ENCODE results near the gene SPINK8.

GRCh38 chr3:48270306-48270705, 63.2 kb downstream of the SPINK8 start:
- TF ChIP-seq, protein P1, sequence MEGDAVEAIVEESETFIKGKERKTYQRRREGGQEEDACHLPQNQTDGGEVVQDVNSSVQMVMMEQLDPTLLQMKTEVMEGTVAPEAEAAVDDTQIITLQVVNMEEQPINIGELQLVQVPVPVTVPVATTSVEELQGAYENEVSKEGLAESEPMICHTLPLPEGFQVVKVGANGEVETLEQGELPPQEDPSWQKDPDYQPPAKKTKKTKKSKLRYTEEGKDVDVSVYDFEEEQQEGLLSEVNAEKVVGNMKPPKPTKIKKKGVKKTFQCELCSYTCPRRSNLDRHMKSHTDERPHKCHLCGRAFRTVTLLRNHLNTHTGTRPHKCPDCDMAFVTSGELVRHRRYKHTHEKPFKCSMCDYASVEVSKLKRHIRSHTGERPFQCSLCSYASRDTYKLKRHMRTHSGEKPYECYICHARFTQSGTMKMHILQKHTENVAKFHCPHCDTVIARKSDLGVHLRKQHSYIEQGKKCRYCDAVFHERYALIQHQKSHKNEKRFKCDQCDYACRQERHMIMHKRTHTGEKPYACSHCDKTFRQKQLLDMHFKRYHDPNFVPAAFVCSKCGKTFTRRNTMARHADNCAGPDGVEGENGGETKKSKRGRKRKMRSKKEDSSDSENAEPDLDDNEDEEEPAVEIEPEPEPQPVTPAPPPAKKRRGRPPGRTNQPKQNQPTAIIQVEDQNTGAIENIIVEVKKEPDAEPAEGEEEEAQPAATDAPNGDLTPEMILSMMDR (IDR thresholded peaks at IDR 0.05 in 2 of 3, conservative IDR thresholded peaks at IDR 0.05 in 1 of 3; ENCODE audit: borderline replicate concordance in 1 of 3, insufficient read depth in 1 of 3, low read depth in 2 of 3, low read length in 2 of 3) = no peak
- TF ChIP-seq, protein P2, sequence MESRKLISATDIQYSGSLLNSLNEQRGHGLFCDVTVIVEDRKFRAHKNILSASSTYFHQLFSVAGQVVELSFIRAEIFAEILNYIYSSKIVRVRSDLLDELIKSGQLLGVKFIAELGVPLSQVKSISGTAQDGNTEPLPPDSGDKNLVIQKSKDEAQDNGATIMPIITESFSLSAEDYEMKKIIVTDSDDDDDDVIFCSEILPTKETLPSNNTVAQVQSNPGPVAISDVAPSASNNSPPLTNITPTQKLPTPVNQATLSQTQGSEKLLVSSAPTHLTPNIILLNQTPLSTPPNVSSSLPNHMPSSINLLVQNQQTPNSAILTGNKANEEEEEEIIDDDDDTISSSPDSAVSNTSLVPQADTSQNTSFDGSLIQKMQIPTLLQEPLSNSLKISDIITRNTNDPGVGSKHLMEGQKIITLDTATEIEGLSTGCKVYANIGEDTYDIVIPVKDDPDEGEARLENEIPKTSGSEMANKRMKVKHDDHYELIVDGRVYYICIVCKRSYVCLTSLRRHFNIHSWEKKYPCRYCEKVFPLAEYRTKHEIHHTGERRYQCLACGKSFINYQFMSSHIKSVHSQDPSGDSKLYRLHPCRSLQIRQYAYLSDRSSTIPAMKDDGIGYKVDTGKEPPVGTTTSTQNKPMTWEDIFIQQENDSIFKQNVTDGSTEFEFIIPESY (IDR thresholded peaks at IDR 0.05; ENCODE audit: extremely low read depth, insufficient replicate concordance, low read length) = no peak
- TF ChIP-seq, protein P3, sequence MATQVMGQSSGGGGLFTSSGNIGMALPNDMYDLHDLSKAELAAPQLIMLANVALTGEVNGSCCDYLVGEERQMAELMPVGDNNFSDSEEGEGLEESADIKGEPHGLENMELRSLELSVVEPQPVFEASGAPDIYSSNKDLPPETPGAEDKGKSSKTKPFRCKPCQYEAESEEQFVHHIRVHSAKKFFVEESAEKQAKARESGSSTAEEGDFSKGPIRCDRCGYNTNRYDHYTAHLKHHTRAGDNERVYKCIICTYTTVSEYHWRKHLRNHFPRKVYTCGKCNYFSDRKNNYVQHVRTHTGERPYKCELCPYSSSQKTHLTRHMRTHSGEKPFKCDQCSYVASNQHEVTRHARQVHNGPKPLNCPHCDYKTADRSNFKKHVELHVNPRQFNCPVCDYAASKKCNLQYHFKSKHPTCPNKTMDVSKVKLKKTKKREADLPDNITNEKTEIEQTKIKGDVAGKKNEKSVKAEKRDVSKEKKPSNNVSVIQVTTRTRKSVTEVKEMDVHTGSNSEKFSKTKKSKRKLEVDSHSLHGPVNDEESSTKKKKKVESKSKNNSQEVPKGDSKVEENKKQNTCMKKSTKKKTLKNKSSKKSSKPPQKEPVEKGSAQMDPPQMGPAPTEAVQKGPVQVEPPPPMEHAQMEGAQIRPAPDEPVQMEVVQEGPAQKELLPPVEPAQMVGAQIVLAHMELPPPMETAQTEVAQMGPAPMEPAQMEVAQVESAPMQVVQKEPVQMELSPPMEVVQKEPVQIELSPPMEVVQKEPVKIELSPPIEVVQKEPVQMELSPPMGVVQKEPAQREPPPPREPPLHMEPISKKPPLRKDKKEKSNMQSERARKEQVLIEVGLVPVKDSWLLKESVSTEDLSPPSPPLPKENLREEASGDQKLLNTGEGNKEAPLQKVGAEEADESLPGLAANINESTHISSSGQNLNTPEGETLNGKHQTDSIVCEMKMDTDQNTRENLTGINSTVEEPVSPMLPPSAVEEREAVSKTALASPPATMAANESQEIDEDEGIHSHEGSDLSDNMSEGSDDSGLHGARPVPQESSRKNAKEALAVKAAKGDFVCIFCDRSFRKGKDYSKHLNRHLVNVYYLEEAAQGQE (IDR thresholded peaks at IDR 0.05; ENCODE audit: low read depth) = no peak
